Measurements from ENCODE around the gene WDPCP. TPM values are rescaled to one million over a fixed set of nuclear protein-coding genes. Genes with fewer than 3 reads are reported as not detected.
A peak's percentile ranks its signal among the peaks of the same experiment; 100 is the strongest.

Gene WDPCP
- total RNA-seq, 1 donor from 2014 or later, result 14.1 TPM

DNA sequence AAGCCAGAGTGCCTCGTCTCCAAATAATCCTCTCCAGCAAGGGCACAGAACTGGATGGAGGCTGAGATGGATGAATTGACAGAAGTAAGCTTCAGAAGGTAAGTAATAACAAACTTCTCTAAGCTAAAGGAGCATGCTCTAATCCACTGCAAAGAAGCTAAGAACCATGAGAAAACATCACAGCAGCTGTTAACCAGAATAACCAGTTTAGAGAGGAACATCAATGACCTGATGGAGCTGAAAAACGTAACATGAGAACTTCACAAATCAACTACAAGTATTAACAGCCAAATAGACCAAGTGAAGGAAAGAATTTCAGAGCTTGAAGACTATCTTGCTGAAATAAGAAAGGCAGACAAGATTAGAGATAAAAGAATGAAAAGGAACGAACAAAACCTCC lies 32.3 kb downstream of the WDPCP start:
- no peak for DNase-seq (ENCODE audit: low spot score, unreplicated experiment)
- Mint-ChIP-seq H3K4me1 (ENCODE audit: low read depth) (peaks cover 8% of the 10 kb centered on the region), H3K9me3 (ENCODE audit: low read depth) (peaks cover 31% of the 10 kb centered on the region), H3K27me3 (no peaks in the 10 kb centered on the region), H3K4me3 (ENCODE audit: low read depth) (no peak overlapping the region), H3K27ac (peak overlapping the region; percentile 41), H3K36me3 (ENCODE audit: insufficient read depth) (peaks cover 26% of the 10 kb centered on the region)
- TF ChIP-seq, protein P1, sequence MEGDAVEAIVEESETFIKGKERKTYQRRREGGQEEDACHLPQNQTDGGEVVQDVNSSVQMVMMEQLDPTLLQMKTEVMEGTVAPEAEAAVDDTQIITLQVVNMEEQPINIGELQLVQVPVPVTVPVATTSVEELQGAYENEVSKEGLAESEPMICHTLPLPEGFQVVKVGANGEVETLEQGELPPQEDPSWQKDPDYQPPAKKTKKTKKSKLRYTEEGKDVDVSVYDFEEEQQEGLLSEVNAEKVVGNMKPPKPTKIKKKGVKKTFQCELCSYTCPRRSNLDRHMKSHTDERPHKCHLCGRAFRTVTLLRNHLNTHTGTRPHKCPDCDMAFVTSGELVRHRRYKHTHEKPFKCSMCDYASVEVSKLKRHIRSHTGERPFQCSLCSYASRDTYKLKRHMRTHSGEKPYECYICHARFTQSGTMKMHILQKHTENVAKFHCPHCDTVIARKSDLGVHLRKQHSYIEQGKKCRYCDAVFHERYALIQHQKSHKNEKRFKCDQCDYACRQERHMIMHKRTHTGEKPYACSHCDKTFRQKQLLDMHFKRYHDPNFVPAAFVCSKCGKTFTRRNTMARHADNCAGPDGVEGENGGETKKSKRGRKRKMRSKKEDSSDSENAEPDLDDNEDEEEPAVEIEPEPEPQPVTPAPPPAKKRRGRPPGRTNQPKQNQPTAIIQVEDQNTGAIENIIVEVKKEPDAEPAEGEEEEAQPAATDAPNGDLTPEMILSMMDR (IDR thresholded peaks at IDR 0.05; ENCODE audit: unreplicated experiment), result no peak

DNA sequence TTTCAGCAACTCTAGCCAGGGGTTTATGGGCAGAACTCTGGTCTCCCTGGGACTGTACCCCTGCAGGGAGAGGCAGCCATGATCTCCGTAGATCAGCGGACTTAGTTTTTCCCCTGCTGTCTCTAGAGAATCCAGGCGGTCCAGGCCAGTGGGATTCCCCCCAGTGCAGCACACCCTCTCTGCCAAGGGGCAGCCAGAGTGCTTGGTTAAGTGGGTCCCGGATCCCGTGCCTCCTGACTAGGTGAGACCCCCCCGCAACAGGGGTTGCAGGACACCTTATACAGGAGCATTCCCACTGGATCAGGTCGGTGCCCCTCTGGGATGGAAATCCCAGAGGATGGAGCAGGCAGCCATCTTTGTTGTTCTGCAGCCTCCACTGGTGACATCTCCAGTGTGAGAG lies 33.0 kb downstream of the WDPCP start:
- no peak overlapping the region for H3K27ac Mint-ChIP-seq
- peaks cover 31% of the 10 kb centered on the region for H3K9me3 Mint-ChIP-seq (ENCODE audit: low read depth)
- TF ChIP-seq, protein P1 (IDR thresholded peaks at IDR 0.05; ENCODE audit: unreplicated experiment), result no peak
- no peak for DNase-seq (ENCODE audit: low spot score, unreplicated experiment)
- H3K4me3 Mint-ChIP-seq (ENCODE audit: low read depth), result no peak overlapping the region
- H3K36me3 Mint-ChIP-seq (ENCODE audit: insufficient read depth), result peaks cover 25% of the 10 kb centered on the region
- no peaks in the 10 kb centered on the region for H3K27me3 Mint-ChIP-seq
- H3K4me1 Mint-ChIP-seq (ENCODE audit: low read depth), result peaks cover 8% of the 10 kb centered on the region

DNA sequence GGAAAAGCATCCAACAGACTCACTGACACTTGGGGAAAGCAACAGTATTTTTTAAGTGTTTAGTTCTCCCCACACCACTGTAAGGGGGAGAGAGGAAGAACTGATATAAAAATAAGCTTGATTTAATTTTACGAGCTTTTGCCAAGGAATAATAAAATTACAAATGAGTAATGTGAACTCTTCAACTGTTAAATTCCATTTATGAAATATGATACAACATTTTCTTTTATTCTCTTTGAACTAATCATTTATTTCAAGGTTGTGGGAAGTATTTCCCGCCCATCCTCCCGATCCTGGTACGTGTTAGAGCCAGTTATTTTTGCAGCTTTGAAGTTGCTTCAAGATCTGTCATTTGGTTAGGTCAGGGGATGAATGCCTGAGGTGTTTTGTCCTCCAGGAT lies 35.2 kb downstream of the WDPCP start:
- peaks cover 16% of the 10 kb centered on the region for H3K36me3 Mint-ChIP-seq (ENCODE audit: insufficient read depth)
- TF ChIP-seq, protein P1 (IDR thresholded peaks at IDR 0.05; ENCODE audit: unreplicated experiment), result no peak

DNA sequence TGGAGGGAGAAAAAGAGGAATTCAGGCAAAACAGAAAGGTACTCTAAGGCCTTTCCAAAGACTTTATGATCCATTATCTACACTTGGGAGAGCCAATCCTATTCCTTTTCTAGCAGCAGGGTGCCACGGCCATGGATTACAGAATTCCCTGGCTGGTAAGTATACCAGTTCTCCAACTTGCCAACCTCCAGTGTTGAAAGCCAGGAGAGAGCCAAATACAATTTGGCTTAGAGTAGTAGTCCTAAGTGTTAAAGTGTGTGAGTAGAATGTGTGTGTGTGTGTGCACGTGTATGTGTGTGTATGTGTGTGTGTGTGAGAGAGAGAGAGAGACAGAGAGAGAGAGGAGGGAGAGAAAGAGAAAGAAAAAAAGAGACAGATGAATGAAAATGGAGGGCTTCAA lies 43.3 kb downstream of the WDPCP start:
- H3K36me3 Mint-ChIP-seq (ENCODE audit: insufficient read depth), result no peaks in the 10 kb centered on the region
- TF ChIP-seq, protein P1 (IDR thresholded peaks at IDR 0.05; ENCODE audit: unreplicated experiment), result no peak
- H3K27ac Mint-ChIP-seq, result no peak overlapping the region
- no peaks in the 10 kb centered on the region for H3K4me1 Mint-ChIP-seq (ENCODE audit: low read depth)
- no peak overlapping the region for H3K4me3 Mint-ChIP-seq (ENCODE audit: low read depth)
- H3K9me3 Mint-ChIP-seq (ENCODE audit: low read depth), result no peaks in the 10 kb centered on the region
- DNase-seq (ENCODE audit: low spot score, unreplicated experiment), result no peak
- no peaks in the 10 kb centered on the region for H3K27me3 Mint-ChIP-seq

More for the DNA sequence above, 35.2 kb downstream of the WDPCP start:
- H3K27ac Mint-ChIP-seq, result no peak overlapping the region
- no peak for DNase-seq (ENCODE audit: low spot score, unreplicated experiment)
- H3K4me1 Mint-ChIP-seq (ENCODE audit: low read depth), result peaks cover 8% of the 10 kb centered on the region
- H3K9me3 Mint-ChIP-seq (ENCODE audit: low read depth), result peaks cover 23% of the 10 kb centered on the region
- no peaks in the 10 kb centered on the region for H3K27me3 Mint-ChIP-seq
- no peak overlapping the region for H3K4me3 Mint-ChIP-seq (ENCODE audit: low read depth)

DNA sequence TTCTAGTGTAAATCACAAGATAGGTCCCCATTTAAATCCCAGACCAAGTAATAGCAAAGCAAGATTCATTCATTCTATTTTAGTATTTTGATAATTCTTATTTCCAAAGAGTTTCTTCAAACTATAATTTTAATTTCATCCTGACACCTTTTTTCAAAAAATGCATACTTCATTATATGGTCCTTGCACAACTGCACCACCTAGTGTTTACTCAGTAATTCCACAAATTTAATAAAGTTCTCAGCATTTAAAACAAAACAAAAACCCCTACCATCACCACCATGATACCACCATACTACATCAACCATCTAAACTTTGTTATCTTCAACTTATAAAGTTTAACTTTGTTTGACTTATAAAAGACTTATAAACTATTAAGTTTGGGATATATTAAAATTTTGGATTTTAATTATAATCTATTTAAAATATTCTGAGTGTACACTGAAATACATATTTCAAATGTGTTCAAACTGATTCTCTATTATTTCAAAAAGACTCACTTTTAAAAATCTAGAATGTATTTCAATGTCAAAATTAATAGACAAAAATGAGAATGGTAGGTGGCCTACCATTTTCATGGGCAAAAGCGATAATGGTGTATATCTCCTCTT lies 44.2 kb downstream of the WDPCP start:
- H3K36me3 Mint-ChIP-seq (ENCODE audit: insufficient read depth), result no peaks in the 10 kb centered on the region
- H3K27me3 Mint-ChIP-seq, result no peaks in the 10 kb centered on the region
- H3K4me3 Mint-ChIP-seq (ENCODE audit: low read depth), result no peak overlapping the region
- no peaks in the 10 kb centered on the region for H3K4me1 Mint-ChIP-seq (ENCODE audit: low read depth)
- no peak for DNase-seq (ENCODE audit: low spot score, unreplicated experiment)
- TF ChIP-seq, protein P1 (IDR thresholded peaks at IDR 0.05; ENCODE audit: unreplicated experiment), result peak; percentile 54
- no peaks in the 10 kb centered on the region for H3K9me3 Mint-ChIP-seq (ENCODE audit: low read depth)
- no peak overlapping the region for H3K27ac Mint-ChIP-seq
